DND-41 (cell line): ENCODE measurements around the gene OR51B5.
"Not testable (repeated sequence)": the region's sequence is repeated elsewhere in the genome, so short reads cannot be mapped to it uniquely, and the experiment has no call there.

Source experiments
- EZH2 ChIP-seq: IDR thresholded peaks from 3 replicates; pipeline ENCODE4 v1.6.1; 2012; ENCODE audit warnings: borderline replicate concordance, low read depth, mild to moderate bottlenecking, moderate library complexity, low read length, inconsistent platforms; ENCODE audit not compliant: severe bottlenecking
- TF ChIP-seq, protein P1 (sequence below): IDR thresholded peaks from 2 replicates; pipeline ENCODE4 v1.5.1; 2012; ENCODE audit warnings: borderline replicate concordance, low read length, moderate library complexity, mild to moderate bottlenecking; ENCODE audit not compliant: poor library complexity, severe bottlenecking; ENCODE audit errors: extremely low read depth

- TF ChIP-seq, protein P1, sequence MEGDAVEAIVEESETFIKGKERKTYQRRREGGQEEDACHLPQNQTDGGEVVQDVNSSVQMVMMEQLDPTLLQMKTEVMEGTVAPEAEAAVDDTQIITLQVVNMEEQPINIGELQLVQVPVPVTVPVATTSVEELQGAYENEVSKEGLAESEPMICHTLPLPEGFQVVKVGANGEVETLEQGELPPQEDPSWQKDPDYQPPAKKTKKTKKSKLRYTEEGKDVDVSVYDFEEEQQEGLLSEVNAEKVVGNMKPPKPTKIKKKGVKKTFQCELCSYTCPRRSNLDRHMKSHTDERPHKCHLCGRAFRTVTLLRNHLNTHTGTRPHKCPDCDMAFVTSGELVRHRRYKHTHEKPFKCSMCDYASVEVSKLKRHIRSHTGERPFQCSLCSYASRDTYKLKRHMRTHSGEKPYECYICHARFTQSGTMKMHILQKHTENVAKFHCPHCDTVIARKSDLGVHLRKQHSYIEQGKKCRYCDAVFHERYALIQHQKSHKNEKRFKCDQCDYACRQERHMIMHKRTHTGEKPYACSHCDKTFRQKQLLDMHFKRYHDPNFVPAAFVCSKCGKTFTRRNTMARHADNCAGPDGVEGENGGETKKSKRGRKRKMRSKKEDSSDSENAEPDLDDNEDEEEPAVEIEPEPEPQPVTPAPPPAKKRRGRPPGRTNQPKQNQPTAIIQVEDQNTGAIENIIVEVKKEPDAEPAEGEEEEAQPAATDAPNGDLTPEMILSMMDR = not testable (repeated sequence)
- not testable (repeated sequence) for TF ChIP-seq EZH2
Observed at GRCh38 chr11:5313326-5314023, 29.8 kb downstream of the OR51B5 start.
